ENCODE measurements around the gene NBEA.

GRCh38 chr13:35278917-35279316 is 336.8 kb downstream of the NBEA start:
- TF ChIP-seq CREB1 (IDR thresholded peaks at IDR 0.05; ENCODE audit: low read depth) (no peak), REST (IDR thresholded peaks at IDR 0.05; ENCODE audit: low read depth) (no peak), EP300 (IDR thresholded peaks at IDR 0.05; ENCODE audit: borderline replicate concordance) (no peak), TCF12 (IDR thresholded peaks at IDR 0.05; ENCODE audit: low read depth) (no peak), YY1 (IDR thresholded peaks at IDR 0.05; ENCODE audit: low read depth) (no peak), ZBTB7A (IDR thresholded peaks at IDR 0.05; ENCODE audit: low read depth) (no peak), TAF1 (IDR thresholded peaks at IDR 0.05; ENCODE audit: low read depth) (no peak), CEBPB (IDR thresholded peaks at IDR 0.05) (no peak), MAX (IDR thresholded peaks at IDR 0.05) (no peak), USF1 (IDR thresholded peaks at IDR 0.05) (no peak), RAD21 (IDR thresholded peaks at IDR 0.05; ENCODE audit: low read depth) (no peak), NFIC (IDR thresholded peaks at IDR 0.05) (no peak), FOXM1 (IDR thresholded peaks at IDR 0.05; ENCODE audit: borderline replicate concordance, low read depth) (no peak)

All from Ishikawa (cell line).